Neural cell (in vitro differentiated cells): ENCODE measurements around the gene DNMBP. TPM values are rescaled to one million over a fixed set of nuclear protein-coding genes. Genes with fewer than 3 reads are reported as not detected.

Experiments
- H2AFZ ChIP-seq: fragments of 200-600, 300-800 bp; sonication (generic), shearing (Covaris generic); 2 replicates; pipeline ENCODE4 v1.6.0; 2014; ENCODE audit warnings: low read depth, mild to moderate bottlenecking, antibody characterized with exemption, low read length, moderate library complexity
- H3F3A ChIP-seq: fragments of 200-600 bp; shearing (Covaris generic); 2 replicates; pipeline ENCODE4 v1.6.1; 2016; ENCODE audit warnings: mild to moderate bottlenecking, moderate library complexity, mixed read lengths, antibody characterized with exemption, low read length; ENCODE audit not compliant: insufficient read depth, poor library complexity, severe bottlenecking
- H3K27ac ChIP-seq: fragments of 200-600, 300-800 bp; sonication (generic), shearing (Covaris generic); 2 replicates; pipeline ENCODE4 v1.5.1; 2014; ENCODE audit warnings: mild to moderate bottlenecking, low read length, moderate library complexity
- H3K27me3 ChIP-seq: fragments of 300-800, 200-600 bp; sonication (generic), shearing (Covaris generic); 2 replicates; pipeline ENCODE4 v1.6.0; 2014; ENCODE audit warnings: mild to moderate bottlenecking, low read depth, low read length, moderate library complexity; ENCODE audit not compliant: insufficient read depth
- H3K36me3 ChIP-seq: fragments of 300-800, 200-600 bp; sonication (generic), shearing (Covaris generic); 2 replicates; pipeline ENCODE4 v1.5.1; 2014; ENCODE audit warnings: mild to moderate bottlenecking, antibody characterized with exemption, low read length, moderate library complexity; ENCODE audit not compliant: insufficient read depth
- H3K4me2 ChIP-seq: fragments of 300-800, 200-600 bp; sonication (generic), shearing (Covaris generic); 2 replicates; pipeline ENCODE4 v1.6.0; 2014; ENCODE audit warnings: mild to moderate bottlenecking, low read length
- H3K4me3 ChIP-seq: fragments of 300-800, 200-600 bp; sonication (generic), shearing (Covaris generic); 2 replicates; pipeline ENCODE4 v1.5.1; 2014; ENCODE audit warnings: mild to moderate bottlenecking, low read length, moderate library complexity
- H3K79me2 ChIP-seq: fragments of 200-600 bp; shearing (Covaris generic); replicated peaks from 2 replicates; pipeline ENCODE4 v1.6.0; 2014; ENCODE audit warnings: mild to moderate bottlenecking, low read length, moderate library complexity; ENCODE audit not compliant: insufficient read depth
- H3K9ac ChIP-seq: fragments of 300-800, 200-600 bp; sonication (generic), shearing (Covaris generic); 2 replicates; pipeline ENCODE4 v1.6.1; 2016; ENCODE audit warnings: mild to moderate bottlenecking, low read length, mixed read lengths
- H3K9me2 ChIP-seq: fragments of 200-600 bp; shearing (Covaris generic); 2 replicates; pipeline ENCODE4 v1.6.1; 2016; ENCODE audit warnings: mild to moderate bottlenecking, low read length, mixed read lengths; ENCODE audit not compliant: insufficient read depth
- H3K9me3 ChIP-seq: fragments of 200-600, 300-800 bp; sonication (generic), shearing (Covaris generic); 2 replicates; pipeline ENCODE4 v1.6.1; 2016; ENCODE audit warnings: mild to moderate bottlenecking, mixed run types, low read length, moderate library complexity, mixed read lengths
- H4K20me1 ChIP-seq: fragments of 200-600 bp; shearing (Covaris generic); 2 replicates; pipeline ENCODE4 v1.6.1; 2016; ENCODE audit warnings: mild to moderate bottlenecking, mixed run types; ENCODE audit not compliant: insufficient read depth
- CTCF ChIP-seq: fragments of 450-650 bp; IDR thresholded peaks from 2 replicates; pipeline ENCODE4 v1.5.1; 2014; ENCODE audit warnings: antibody characterized with exemption, mild to moderate bottlenecking, moderate library complexity; ENCODE audit not compliant: poor library complexity, severe bottlenecking
- EP300 ChIP-seq: fragments of 450-650 bp; conservative IDR thresholded peaks from 2 replicates; pipeline ENCODE4 v1.6.1; 2014; ENCODE audit warnings: antibody characterized with exemption, mild to moderate bottlenecking, moderate library complexity; ENCODE audit not compliant: poor library complexity, severe bottlenecking
- EZH2 ChIP-seq: fragments of 200-600, 300-800 bp; shearing (Covaris generic), sonication (generic); IDR thresholded peaks from 2 replicates; pipeline ENCODE4 v1.6.1; 2014; ENCODE audit warnings: antibody characterized with exemption, low read length, borderline replicate concordance, mild to moderate bottlenecking; ENCODE audit not compliant: insufficient read depth, poor library complexity, severe bottlenecking
- MXI1 ChIP-seq: fragments of 450-650 bp; conservative IDR thresholded peaks from 2 replicates; pipeline ENCODE4 v1.6.1; 2014; ENCODE audit warnings: antibody characterized with exemption, mild to moderate bottlenecking; ENCODE audit not compliant: poor library complexity, severe bottlenecking
- POLR2AphosphoS5 ChIP-seq: IDR thresholded peaks from 2 replicates; pipeline ENCODE4 v1.6.1; 2012
- RAD21 ChIP-seq: fragments of 450-650 bp; conservative IDR thresholded peaks from 2 replicates; pipeline ENCODE4 v1.6.1; 2014; ENCODE audit warnings: antibody characterized with exemption, mild to moderate bottlenecking, moderate library complexity
- SMC3 ChIP-seq: fragments of 450-650 bp; conservative IDR thresholded peaks from 2 replicates; pipeline ENCODE4 v1.6.1; 2014; ENCODE audit warnings: antibody characterized with exemption, mild to moderate bottlenecking, moderate library complexity; ENCODE audit not compliant: poor library complexity
- TAF1 ChIP-seq: IDR thresholded peaks from 2 replicates; pipeline ENCODE4 v1.6.1; 2012; ENCODE audit warnings: low read depth
- polyA plus RNA-seq: library from polyadenylated mRNA; depleted of rRNA; stranded (reverse); fragments of >200 nt; gene quantifications from 2 replicates; pipeline ENCODE4 v1.2.3, GENCODE V29; 2014
- TF ChIP-seq, protein P1 (sequence below): IDR thresholded peaks from 2 replicates; pipeline ENCODE4 v1.6.1; 2012; ENCODE audit warnings: borderline replicate concordance

DNMBP gene
- polyA plus RNA-seq, 1 donor from 2014 or later = 2.3 TPM

GRCh38 chr10:99875473-99875872, 134.3 kb downstream of the DNMBP start:
- Histone ChIP-seq H3K4me3 (no peak overlapping the region), H3K9ac (no peak overlapping the region), H3K36me3 (no peaks in the 10 kb centered on the region), H3K27ac (no peak overlapping the region), H3F3A (no peaks in the 10 kb centered on the region), H2AFZ (no peak overlapping the region), H4K20me1 (no peaks in the 10 kb centered on the region), H3K79me2 (no peaks in the 10 kb centered on the region), H3K9me2 (no peaks in the 10 kb centered on the region), H3K4me2 (no peak overlapping the region), H3K27me3 (no peaks in the 10 kb centered on the region), H3K9me3 (no peaks in the 10 kb centered on the region)
- TF ChIP-seq MXI1 = no peak
- TF ChIP-seq TAF1 = no peak
- no peak for TF ChIP-seq EZH2
- TF ChIP-seq EP300 = no peak
- TF ChIP-seq, protein P1, sequence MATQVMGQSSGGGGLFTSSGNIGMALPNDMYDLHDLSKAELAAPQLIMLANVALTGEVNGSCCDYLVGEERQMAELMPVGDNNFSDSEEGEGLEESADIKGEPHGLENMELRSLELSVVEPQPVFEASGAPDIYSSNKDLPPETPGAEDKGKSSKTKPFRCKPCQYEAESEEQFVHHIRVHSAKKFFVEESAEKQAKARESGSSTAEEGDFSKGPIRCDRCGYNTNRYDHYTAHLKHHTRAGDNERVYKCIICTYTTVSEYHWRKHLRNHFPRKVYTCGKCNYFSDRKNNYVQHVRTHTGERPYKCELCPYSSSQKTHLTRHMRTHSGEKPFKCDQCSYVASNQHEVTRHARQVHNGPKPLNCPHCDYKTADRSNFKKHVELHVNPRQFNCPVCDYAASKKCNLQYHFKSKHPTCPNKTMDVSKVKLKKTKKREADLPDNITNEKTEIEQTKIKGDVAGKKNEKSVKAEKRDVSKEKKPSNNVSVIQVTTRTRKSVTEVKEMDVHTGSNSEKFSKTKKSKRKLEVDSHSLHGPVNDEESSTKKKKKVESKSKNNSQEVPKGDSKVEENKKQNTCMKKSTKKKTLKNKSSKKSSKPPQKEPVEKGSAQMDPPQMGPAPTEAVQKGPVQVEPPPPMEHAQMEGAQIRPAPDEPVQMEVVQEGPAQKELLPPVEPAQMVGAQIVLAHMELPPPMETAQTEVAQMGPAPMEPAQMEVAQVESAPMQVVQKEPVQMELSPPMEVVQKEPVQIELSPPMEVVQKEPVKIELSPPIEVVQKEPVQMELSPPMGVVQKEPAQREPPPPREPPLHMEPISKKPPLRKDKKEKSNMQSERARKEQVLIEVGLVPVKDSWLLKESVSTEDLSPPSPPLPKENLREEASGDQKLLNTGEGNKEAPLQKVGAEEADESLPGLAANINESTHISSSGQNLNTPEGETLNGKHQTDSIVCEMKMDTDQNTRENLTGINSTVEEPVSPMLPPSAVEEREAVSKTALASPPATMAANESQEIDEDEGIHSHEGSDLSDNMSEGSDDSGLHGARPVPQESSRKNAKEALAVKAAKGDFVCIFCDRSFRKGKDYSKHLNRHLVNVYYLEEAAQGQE = no peak
- no peak for TF ChIP-seq RAD21
- no peak for TF ChIP-seq CTCF
- TF ChIP-seq SMC3 = no peak
- TF ChIP-seq POLR2AphosphoS5 = no peak

GRCh38 chr10:99874341-99875085, 135.2 kb downstream of the DNMBP start:
- Histone ChIP-seq H3F3A (no peaks in the 10 kb centered on the region), H3K36me3 (no peaks in the 10 kb centered on the region)

More at GRCh38 chr10:99874341-99875085, 135.2 kb downstream of the DNMBP start:
- Histone ChIP-seq H3K79me2 (no peaks in the 10 kb centered on the region), H3K27me3 (no peaks in the 10 kb centered on the region), H3K4me3 (no peak overlapping the region), H2AFZ (no peak overlapping the region), H3K27ac (no peak overlapping the region), H4K20me1 (no peaks in the 10 kb centered on the region), H3K9me3 (no peaks in the 10 kb centered on the region), H3K9ac (no peak overlapping the region), H3K9me2 (no peaks in the 10 kb centered on the region), H3K4me2 (no peak overlapping the region)
- TF ChIP-seq EZH2 = no peak
- TF ChIP-seq CTCF = no peak
- no peak for TF ChIP-seq TAF1
- no peak for TF ChIP-seq POLR2AphosphoS5
- TF ChIP-seq RAD21 = no peak
- TF ChIP-seq MXI1 = no peak
- TF ChIP-seq, protein P1 = no peak
- no peak for TF ChIP-seq EP300
- TF ChIP-seq SMC3 = no peak
